Measurements from ENCODE around the gene PAFAH1B2. TPM values are rescaled to one million over a fixed set of nuclear protein-coding genes. Genes with fewer than 3 reads are reported as not detected.

PAFAH1B2 gene
- total RNA-seq, 1 experiment from 2014 or later: 153 TPM

DNA sequence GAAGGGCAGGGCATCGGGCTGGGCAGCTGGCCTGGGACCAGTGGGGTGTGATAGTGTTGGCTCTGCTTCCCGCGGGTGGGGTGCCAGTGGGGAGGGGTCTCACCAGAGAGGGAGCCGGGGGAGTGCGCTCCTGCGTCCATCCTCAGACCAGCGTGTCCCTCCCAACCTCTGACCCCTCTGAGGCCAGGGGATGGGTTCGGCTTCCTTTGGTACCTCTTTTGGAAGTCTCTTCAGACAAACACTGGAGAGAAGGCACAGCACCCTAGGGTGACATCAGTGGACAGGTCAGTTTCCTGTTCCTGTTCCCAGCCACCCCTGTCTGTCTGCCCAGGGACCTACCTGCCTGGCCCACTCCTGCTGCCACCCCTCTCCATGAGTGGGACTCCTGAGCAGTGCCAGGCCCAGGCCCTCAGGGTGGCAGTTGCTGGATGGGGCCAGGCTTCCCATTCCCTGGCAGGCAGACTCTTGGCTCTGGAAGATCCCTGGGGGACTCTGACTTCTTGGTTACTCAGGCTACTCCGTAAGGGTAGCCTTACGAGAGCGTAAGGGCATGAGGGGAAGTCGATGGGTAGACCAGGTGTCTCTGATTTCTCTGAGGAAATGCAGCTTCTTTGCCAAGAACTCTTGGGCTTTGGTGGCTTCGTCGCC is 57.7 kb downstream of the PAFAH1B2 start:
- Histone ChIP-seq H3K36me3 (ENCODE audit: insufficient read depth, low read length, poor library complexity, severe bottlenecking) (peaks cover 6% of the 10 kb centered on the region), H3K4me1 (ENCODE audit: insufficient read depth, low read length, poor library complexity, severe bottlenecking) (peaks cover 4% of the 10 kb centered on the region), H3K4me3 (ENCODE audit: low read depth, low read length, poor library complexity, severe bottlenecking) (no peak overlapping the region), H3K9me3 (ENCODE audit: low read depth, low read length, poor library complexity, severe bottlenecking) (no peaks in the 10 kb centered on the region), H3K27me3 (replicated peaks; ENCODE audit: insufficient read depth, low read depth, low read length, poor library complexity) (no peaks in the 10 kb centered on the region), H3K27ac (ENCODE audit: low read depth, low read length, poor library complexity, severe bottlenecking) (no peak overlapping the region)
- BruUV-seq (replicated peaks): no TSS peak
- DNase-seq (ENCODE audit: low spot score): no peak
- CTCF ChIA-PET: interaction anchor here (0.5 kb wide), 1 partner anchor 16 kb away, joined by 10 read pairs; no protein-coding TSS in a partner anchor
- TF ChIP-seq, protein P1, sequence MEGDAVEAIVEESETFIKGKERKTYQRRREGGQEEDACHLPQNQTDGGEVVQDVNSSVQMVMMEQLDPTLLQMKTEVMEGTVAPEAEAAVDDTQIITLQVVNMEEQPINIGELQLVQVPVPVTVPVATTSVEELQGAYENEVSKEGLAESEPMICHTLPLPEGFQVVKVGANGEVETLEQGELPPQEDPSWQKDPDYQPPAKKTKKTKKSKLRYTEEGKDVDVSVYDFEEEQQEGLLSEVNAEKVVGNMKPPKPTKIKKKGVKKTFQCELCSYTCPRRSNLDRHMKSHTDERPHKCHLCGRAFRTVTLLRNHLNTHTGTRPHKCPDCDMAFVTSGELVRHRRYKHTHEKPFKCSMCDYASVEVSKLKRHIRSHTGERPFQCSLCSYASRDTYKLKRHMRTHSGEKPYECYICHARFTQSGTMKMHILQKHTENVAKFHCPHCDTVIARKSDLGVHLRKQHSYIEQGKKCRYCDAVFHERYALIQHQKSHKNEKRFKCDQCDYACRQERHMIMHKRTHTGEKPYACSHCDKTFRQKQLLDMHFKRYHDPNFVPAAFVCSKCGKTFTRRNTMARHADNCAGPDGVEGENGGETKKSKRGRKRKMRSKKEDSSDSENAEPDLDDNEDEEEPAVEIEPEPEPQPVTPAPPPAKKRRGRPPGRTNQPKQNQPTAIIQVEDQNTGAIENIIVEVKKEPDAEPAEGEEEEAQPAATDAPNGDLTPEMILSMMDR (conservative IDR thresholded peaks at IDR 0.05; ENCODE audit: low read depth, low read length): no peak
- TF ChIP-seq EZH2 (IDR thresholded peaks at IDR 0.05; ENCODE audit: borderline replicate concordance, low read depth, low read length, poor library complexity, severe bottlenecking): no peak
- intact Hi-C loops (cut with micrococcal nuclease; ENCODE audit: unreplicated experiment): no loop called here
- POLR2A ChIA-PET (ENCODE audit: low non-redundant PET): no interaction called here

GRCh38 chr11:117202386-117203068 is 58.4 kb downstream of the PAFAH1B2 start:
- TF ChIP-seq, protein P1 (conservative IDR thresholded peaks at IDR 0.05; ENCODE audit: low read depth, low read length): no peak
- no peak for TF ChIP-seq EZH2 (IDR thresholded peaks at IDR 0.05; ENCODE audit: borderline replicate concordance, low read depth, low read length, poor library complexity, severe bottlenecking)
- DNase-seq (ENCODE audit: low spot score): no peak
- Histone ChIP-seq H3K4me3 (ENCODE audit: low read depth, low read length, poor library complexity, severe bottlenecking) (no peak overlapping the region), H3K4me1 (ENCODE audit: insufficient read depth, low read length, poor library complexity, severe bottlenecking) (peaks cover 4% of the 10 kb centered on the region), H3K27ac (ENCODE audit: low read depth, low read length, poor library complexity, severe bottlenecking) (no peak overlapping the region), H3K36me3 (ENCODE audit: insufficient read depth, low read length, poor library complexity, severe bottlenecking) (peaks cover 6% of the 10 kb centered on the region), H3K27me3 (replicated peaks; ENCODE audit: insufficient read depth, low read depth, low read length, poor library complexity) (no peaks in the 10 kb centered on the region), H3K9me3 (ENCODE audit: low read depth, low read length, poor library complexity, severe bottlenecking) (no peaks in the 10 kb centered on the region)
- no TSS peak for BruUV-seq (replicated peaks)
- ChIA-PET POLR2A (ENCODE audit: low non-redundant PET) (no interaction called here), CTCF (no interaction called here)
- intact Hi-C loops (cut with micrococcal nuclease; ENCODE audit: unreplicated experiment): no loop called here

- H3K36me3 ChIP-seq (ENCODE audit: insufficient read depth, low read length, poor library complexity, severe bottlenecking): peaks cover 6% of the 10 kb centered on the region
- ChIA-PET POLR2A (ENCODE audit: low non-redundant PET) (no interaction called here), CTCF (no interaction called here)
- DNase-seq (ENCODE audit: low spot score): no peak
- intact Hi-C loops (cut with micrococcal nuclease; ENCODE audit: unreplicated experiment): no loop called here
- H3K9me3 ChIP-seq (ENCODE audit: low read depth, low read length, poor library complexity, severe bottlenecking): no peaks in the 10 kb centered on the region
- H3K27me3 ChIP-seq (replicated peaks; ENCODE audit: insufficient read depth, low read depth, low read length, poor library complexity): no peaks in the 10 kb centered on the region
- no TSS peak for BruUV-seq (replicated peaks)
- no peak overlapping the region for H3K27ac ChIP-seq (ENCODE audit: low read depth, low read length, poor library complexity, severe bottlenecking)
- no peak overlapping the region for H3K4me3 ChIP-seq (ENCODE audit: low read depth, low read length, poor library complexity, severe bottlenecking)
- peaks cover 4% of the 10 kb centered on the region for H3K4me1 ChIP-seq (ENCODE audit: insufficient read depth, low read length, poor library complexity, severe bottlenecking)
- TF ChIP-seq EZH2 (IDR thresholded peaks at IDR 0.05; ENCODE audit: borderline replicate concordance, low read depth, low read length, poor library complexity, severe bottlenecking): no peak
- TF ChIP-seq, protein P1 (conservative IDR thresholded peaks at IDR 0.05; ENCODE audit: low read depth, low read length): no peak
These were observed 59.0 kb downstream of the PAFAH1B2 start for GRCh38 chr11:117203069-117203407.
